ENCODE measurements around the gene OASL.
A peak's percentile ranks its signal among the peaks of the same experiment; 100 is the strongest.
"Not testable (repeated sequence)": the region's sequence is repeated elsewhere in the genome, so short reads cannot be mapped to it uniquely, and the experiment has no call there.

OASL gene

DNA sequence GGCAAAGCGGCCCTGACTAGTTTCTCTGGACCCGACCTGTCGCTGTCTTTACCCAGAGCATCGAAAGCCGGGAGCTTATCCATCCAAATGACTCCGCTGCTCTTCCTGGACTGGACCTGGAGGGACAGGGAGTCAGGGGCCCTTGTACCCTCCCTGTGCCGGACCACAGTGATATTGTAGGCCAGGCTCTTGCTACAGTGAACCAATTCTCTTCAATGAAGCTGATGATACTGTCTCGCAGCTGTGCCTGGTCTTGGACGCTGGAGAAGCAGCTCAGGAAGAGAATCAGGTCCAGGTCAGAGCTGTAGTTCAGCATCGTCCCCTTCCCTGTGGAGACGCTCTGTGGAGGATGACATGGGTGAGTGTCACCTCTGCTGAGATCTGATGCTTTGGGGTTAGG, 14.7 kb upstream of the OASL start:
- DNase-seq (ENCODE audit: low read depth): no peak
- TF ChIP-seq, protein P1, sequence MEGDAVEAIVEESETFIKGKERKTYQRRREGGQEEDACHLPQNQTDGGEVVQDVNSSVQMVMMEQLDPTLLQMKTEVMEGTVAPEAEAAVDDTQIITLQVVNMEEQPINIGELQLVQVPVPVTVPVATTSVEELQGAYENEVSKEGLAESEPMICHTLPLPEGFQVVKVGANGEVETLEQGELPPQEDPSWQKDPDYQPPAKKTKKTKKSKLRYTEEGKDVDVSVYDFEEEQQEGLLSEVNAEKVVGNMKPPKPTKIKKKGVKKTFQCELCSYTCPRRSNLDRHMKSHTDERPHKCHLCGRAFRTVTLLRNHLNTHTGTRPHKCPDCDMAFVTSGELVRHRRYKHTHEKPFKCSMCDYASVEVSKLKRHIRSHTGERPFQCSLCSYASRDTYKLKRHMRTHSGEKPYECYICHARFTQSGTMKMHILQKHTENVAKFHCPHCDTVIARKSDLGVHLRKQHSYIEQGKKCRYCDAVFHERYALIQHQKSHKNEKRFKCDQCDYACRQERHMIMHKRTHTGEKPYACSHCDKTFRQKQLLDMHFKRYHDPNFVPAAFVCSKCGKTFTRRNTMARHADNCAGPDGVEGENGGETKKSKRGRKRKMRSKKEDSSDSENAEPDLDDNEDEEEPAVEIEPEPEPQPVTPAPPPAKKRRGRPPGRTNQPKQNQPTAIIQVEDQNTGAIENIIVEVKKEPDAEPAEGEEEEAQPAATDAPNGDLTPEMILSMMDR (IDR thresholded peaks at IDR 0.05; ENCODE audit: low read length, missing control alignments): no peak
- H3K4me3 ChIP-seq (replicated peaks; ENCODE audit: low read depth, low read length): no peak overlapping the region

- no peak overlapping the region for H3K4me3 ChIP-seq (replicated peaks; ENCODE audit: low read depth, low read length)
- no peak for DNase-seq (ENCODE audit: low read depth)
- TF ChIP-seq, protein P1 (IDR thresholded peaks at IDR 0.05; ENCODE audit: low read length, missing control alignments): no peak
These were observed 11.7 kb upstream of the OASL start for GRCh38 chr12:121050725-121051124.

DNA sequence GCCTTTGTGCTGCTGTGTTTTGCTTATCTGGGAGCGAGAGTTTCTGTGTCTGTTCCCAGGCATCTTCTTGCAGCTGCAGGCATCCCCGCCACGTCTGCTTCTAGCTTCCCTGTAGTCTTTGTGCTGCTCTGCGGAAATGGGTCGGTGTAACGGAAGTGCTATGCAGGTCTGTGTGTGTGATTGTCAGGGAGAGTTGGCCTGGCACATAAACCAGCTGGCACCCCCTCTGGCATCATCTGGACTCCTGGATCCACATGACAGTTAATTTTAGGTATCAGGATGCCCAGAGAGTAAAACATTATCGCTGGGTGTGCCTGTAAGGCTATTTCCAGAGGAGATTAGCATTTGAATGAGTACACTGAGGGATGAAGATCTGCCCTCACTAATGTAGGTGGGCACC, 9.4 kb upstream of the OASL start:
- DNase-seq (ENCODE audit: low read depth): no peak
- no peak overlapping the region for H3K4me3 ChIP-seq (replicated peaks; ENCODE audit: low read depth, low read length)
- TF ChIP-seq, protein P1 (IDR thresholded peaks at IDR 0.05; ENCODE audit: low read length, missing control alignments): no peak

GRCh38 chr12:121047400-121047799, 8.4 kb upstream of the OASL start:
- H3K4me3 ChIP-seq (replicated peaks; ENCODE audit: low read depth, low read length); DNase-seq (ENCODE audit: low read depth): not testable (repeated sequence)

GRCh38 chr12:121043067-121043466, 4.0 kb upstream of the OASL start:
- no peak for DNase-seq (ENCODE audit: low read depth)
- no peak overlapping the region for H3K4me3 ChIP-seq (replicated peaks; ENCODE audit: low read depth, low read length)
- TF ChIP-seq, protein P1 (IDR thresholded peaks at IDR 0.05; ENCODE audit: low read length, missing control alignments): no peak

- peak; percentile 59 for DNase-seq (ENCODE audit: low read depth)
- H3K4me3 ChIP-seq (replicated peaks; ENCODE audit: low read depth, low read length): no peak overlapping the region
- TF ChIP-seq, protein P1 (IDR thresholded peaks at IDR 0.05; ENCODE audit: low read length, missing control alignments): no peak
These were observed 2.2 kb downstream of the OASL start for GRCh38 chr12:121036810-121037326.

GRCh38 chr12:121034616-121035305, 4.3 kb downstream of the OASL start:
- H3K4me3 ChIP-seq (replicated peaks; ENCODE audit: low read depth, low read length): no peak overlapping the region
- TF ChIP-seq, protein P1 (IDR thresholded peaks at IDR 0.05; ENCODE audit: low read length, missing control alignments): no peak
- DNase-seq (ENCODE audit: low read depth): no peak

Data from fibroblast of pulmonary artery (primary cell).